IPS DF 19.7 (cell line): Measurements from ENCODE around the gene NELFCD.
A peak's percentile ranks its signal among the peaks of the same experiment; 100 is the strongest.
"Not testable (repeated sequence)": the region's sequence is repeated elsewhere in the genome, so short reads cannot be mapped to it uniquely, and the experiment has no call there.

ENCODE experiments used
- DNase-seq: peaks from one replicate; pipeline ENCODE4 v3.0.0-alpha.2; 2013; ENCODE audit warnings: low read depth, low spot score

NELFCD gene

GRCh38 chr20:59007665-59008511, 26.8 kb downstream of the NELFCD start:
- no peak for DNase-seq

GRCh38 chr20:59008715-59009336, 27.8 kb downstream of the NELFCD start:
- DNase-seq, result no peak

DNA sequence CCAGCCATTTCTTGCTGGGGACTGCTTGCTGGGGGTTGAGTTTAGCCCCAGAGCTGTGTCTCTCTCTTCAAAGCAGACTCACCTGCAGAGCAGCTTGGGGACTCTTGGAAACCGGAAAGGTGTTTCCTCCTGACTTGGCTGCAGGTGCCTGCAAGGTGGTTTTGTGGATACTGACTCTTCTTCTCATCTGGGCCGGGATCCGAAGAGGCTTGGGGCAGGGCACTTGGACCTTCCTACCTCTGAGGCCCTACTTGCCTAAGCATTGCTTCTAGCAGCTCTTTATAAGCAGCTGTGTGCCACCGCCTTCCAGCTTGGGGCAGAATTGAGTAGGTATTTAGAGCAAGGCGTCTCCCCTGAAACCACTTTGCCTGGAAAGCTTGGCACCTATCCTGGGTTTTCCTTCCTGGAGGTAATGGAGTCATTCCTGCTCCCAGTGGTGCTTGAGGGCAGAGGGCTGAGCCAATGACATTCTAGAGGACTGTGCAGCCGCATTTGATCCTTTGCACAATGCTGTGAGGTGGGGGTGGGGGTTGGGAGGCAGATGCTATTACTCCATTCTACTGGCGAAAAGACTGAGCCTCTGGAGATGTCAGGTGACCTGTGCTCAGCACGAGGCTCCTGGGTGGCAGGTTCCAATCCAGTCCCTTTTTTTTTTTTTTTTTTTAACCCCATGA, 29.4 kb downstream of the NELFCD start:
- no peak for DNase-seq

- peak; percentile 17 for DNase-seq
Measured at GRCh38 chr20:59010995-59011873, 30.2 kb downstream of the NELFCD start.

DNA sequence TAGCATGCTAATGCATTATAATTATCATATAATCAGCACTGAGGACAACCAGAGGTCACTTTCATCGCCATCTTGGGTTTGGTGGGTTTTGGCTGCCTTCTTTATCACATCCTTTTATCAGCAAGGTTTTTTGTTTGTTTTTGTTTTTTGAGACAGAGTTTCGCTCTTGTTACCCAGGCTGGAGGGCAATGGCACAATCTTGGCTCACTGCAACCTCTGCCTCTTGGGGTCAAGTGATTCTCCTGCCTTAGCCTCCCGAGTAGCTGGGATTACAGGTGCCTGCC, 30.8 kb downstream of the NELFCD start:
- not testable (repeated sequence) for DNase-seq

DNA sequence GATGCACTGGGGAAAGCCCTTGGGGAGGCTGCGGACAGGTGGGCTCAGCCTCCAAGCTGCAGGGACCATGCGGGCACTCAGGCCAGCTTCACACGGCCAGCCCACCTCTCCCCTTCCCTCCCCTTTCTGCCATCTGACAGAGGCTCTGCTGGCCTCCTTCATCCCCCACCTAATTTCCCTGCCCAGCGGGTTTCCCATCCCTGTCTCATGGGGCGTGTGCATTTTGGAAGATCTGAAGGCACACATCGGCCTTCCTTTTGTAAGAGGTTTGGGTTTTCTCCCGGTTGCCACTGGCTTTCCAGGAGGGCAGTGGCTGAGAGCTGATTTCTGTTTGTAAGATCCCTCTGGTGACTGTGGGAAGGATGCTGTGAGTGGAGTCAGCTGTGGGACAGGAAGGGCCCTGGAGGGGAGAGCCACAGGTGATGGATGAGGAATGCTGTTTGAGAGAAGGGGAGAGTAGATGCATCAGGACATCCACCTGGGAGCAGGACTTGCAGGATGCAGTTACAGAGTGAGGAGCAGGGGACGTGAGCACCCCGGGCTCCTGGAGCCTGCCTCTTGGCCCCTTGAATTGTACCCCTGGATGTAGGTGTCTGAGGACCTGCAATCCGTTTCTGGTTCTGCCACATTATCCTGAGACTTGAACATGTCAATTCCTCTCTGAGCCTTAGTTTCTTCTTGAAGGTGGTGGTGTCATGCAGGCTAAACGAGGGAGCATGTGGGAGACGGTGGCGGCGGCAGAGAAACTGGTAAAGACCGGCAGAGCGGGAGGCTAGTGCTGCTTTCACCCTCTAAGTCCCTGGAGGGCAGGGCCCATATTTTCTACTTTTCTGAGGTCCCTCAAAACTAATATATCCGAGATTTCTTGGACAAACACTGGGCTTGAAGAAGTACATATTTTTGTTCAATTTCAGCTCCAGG, 32.2 kb downstream of the NELFCD start:
- DNase-seq, result no peak

DNA sequence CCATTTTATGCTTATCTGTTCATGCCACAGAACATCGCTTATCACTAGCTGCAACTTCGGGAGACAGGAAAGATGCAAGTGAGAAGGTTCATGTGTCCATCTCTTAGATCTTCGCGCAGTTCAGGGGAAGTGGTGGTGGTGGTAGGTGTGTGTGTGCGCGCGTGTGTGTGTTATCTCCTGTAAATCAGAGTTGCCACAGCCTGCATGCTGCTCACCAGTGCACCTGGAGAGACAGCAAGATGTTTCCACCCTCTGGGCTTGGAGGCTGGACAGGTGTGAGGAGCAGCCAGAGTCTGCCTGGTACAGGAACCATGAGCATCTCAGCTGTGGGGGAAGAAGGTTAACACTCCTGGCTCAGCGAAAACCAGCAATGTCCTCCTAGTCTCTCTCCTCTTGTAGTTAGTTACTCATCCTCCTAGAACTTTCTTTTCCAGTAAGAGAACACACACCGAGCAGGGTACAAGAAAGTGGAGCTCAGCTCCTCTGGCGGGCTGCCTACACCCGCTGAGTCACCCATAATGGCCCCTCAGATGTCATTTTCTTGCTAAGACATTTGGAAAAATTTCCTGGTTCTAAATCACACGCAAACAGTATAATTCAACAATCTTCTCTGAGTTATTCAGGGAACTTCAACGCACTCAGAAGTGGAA, 33.0 kb downstream of the NELFCD start:
- DNase-seq, result no peak

DNA sequence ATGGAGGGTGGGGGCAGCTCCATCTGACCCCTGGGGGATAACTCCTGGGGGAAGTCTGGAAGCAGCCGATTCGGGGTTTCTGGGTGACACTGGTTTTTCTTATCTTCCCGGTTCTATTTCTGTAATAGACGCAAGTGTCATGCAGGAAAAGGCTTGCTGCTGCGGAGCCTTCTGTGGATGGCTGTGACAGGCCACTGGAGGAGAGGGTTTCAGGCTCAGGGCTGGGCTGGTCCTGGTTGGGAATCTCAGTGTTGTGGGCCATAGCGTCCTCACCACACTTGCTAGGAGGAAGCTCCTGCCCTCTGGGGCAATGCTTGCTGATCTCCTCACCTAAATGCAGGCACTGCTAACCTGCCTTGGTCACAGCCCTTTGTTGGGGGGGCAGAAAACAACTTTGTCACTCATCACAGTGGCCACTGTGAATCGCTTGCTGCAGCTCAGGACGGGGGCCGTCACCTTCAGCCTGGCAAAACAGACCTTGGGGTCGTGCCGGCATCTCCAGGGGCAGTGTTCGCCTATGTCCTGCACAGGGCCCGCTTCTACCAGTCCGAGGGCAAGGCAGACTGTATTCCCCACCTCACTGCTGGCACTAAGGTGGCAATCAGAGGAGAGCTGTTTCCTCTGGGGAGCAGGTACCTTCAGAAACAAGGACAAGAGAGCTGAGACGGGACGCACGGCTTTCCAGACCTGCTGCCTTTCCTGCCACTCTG, 33.8 kb downstream of the NELFCD start:
- no peak for DNase-seq

DNA sequence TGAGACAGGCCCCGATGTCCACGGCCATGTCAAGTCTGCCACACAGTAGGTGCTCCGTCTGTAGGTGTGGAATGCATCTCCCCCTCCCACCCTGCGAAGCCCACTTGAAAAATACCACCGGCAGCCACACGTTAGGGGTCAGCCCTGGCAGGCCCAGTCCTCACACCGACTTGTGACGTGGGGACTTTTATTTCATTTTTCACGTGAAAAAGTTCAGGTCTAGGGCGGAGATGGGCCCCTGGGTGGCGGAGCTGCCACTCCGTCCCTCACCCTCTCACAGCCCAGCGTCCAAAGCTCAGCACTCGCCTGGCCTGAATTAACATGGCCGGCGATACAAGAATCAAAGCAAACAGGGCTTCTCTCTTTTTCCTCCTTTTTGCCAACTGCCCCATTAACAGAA, 34.4 kb downstream of the NELFCD start:
- DNase-seq, result no peak

DNA sequence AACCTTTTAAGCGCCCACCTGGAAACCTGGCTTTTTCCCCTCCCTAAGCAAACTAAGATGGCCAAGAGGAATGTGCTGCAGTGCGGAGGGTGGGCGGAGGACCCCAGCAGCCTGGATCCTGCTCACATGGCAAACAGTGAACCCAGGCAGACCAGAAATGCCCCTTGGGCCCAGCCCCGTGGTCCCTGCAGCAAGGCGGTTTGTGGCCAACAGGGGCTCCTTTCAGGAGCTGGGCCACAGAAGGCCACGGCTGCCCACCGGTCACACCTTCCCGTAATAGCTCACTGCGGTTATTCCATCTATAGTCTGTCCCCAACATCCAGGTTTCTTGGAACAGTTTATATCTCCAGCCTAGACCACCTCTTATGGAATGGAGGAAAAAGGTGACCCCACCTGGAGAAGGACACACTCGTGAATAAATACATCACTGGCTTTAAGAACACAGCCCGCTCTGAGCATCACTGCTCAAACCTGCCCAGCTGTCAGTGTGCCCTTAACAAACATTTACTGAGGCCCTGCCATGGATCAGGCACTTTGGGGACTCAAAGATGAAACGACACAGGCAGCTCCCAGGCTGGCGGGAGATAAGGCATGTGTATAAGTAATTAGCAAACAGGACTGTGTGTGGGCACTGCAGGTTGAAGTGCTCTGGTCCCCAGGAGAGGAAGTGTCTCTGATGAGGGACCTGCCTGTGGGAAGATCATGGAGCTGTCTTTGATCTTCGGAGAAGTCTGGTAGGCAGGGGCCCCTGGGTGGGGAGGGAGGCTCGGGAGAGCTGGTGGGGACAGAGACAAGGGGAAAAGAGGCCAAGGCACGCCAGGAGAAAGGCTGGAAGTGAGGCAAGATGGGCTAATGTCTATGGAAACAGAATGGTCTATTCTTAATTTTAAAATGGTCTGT, 35.0 kb downstream of the NELFCD start:
- DNase-seq, result no peak

GRCh38 chr20:59016795-59017492, 35.9 kb downstream of the NELFCD start:
- no peak for DNase-seq

- no peak for DNase-seq
Measured at GRCh38 chr20:59017493-59018231, 36.6 kb downstream of the NELFCD start.

GRCh38 chr20:59018817-59019216, 37.8 kb downstream of the NELFCD start:
- no peak for DNase-seq

DNA sequence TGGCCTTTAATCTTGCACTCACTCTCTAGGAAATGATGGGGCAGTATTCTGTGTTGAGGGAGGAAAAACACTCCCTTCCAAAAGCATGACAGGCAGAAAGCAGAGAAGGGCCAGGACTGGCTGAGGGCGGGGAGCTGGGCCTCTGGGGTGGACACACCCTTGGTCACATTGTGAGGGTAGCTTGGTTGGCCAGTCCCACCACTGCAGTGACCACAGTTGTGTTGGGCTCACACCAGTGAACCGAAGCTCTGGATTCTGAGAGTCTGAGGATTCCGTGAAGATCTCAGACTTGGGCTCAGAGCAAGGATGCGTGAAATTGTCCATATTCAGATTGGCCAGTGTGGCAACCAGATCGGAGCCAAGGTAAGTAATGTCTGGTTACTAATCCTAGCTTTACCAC, 38.2 kb downstream of the NELFCD start, which contains the start of gene TUBB1:
TUBB1 (plus strand) TSS at position 213 of the 400 bp plus-strand sequence; CDS start at position 307, 94 bp downstream.
- no peak for DNase-seq

DNA sequence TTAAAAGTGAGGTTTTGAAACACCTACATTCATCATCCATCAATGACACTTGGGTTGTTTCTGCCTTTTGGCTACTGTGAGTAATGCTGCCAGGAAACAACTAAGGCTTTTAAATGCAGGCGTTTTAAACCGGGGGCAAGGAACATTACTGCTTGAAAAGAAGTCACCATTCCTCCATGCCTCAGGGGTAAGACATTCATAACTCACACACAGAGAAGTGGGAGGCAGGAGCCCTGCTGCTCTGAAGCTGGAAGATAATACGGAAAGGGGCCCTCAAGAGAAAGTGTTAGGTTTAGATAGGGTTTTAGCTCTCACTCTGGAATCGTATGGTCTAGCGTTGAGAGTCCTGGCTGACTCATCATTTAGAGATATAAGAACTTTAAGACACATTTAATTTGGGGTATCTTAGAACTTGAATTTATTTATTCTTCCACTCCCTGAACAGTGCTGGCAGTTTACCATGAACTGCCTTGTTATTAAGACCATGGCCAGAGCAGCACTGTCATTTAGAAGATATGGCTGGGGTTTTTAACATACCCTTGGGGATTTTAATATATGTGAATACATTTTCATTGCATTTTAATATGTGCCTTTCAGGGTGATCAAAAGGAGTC, 40.0 kb downstream of the NELFCD start:
- DNase-seq, result no peak

DNA sequence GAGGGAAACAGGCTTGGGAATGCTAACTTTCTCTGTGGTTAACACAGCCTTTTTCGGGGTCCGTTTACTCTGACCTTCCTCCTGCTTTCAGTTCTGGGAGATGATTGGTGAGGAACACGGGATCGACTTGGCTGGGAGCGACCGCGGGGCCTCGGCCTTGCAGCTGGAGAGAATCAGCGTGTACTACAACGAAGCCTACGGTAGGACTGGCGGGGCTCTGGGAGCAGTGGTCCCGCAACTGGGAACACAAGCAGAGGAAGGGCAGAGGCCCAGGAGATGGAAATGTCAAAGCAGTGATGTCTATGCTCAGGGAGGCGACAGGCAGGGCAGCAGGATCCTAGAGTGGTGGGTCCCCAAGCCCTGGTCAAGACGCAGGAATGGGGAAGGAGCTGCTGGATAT, 41.7 kb downstream of the NELFCD start:
- no peak for DNase-seq

- DNase-seq, result no peak
Measured at GRCh38 chr20:59023616-59024015, 42.6 kb downstream of the NELFCD start.
